ENCODE results near the gene GRAP. TPM values are rescaled to one million over a fixed set of nuclear protein-coding genes. Genes with fewer than 3 reads are reported as not detected.

The GRAP gene
- total RNA-seq, 4 donors from 2014 or later, result 3.0 to 85.0 (median 3.2) TPM

GRCh38 chr17:19015428-19015827 is 31.3 kb downstream of the GRAP start:
- Histone ChIP-seq H3K27ac (no peak overlapping the region), H3K4me1 (peaks cover 0 to 19% (median 0%) of the 10 kb centered on the region in 4 donors), H3K4me3 (no peak overlapping the region), H3K27me3 (no peaks in the 10 kb centered on the region), H3K9me3 (no peaks in the 10 kb centered on the region), H3K36me3 (no peaks in the 10 kb centered on the region)
- DNase-seq, result no peak
- TF ChIP-seq POLR2A (IDR thresholded peaks at IDR 0.05), result no peak
- no peak for TF ChIP-seq CTCF (IDR thresholded peaks at IDR 0.05)

- Histone ChIP-seq H3K4me1 (peaks cover 0 to 19% (median 0%) of the 10 kb centered on the region in 4 donors), H3K27me3 (no peaks in the 10 kb centered on the region), H3K9me3 (no peaks in the 10 kb centered on the region), H3K4me3 (no peak overlapping the region), H3K36me3 (no peaks in the 10 kb centered on the region), H3K27ac (no peak overlapping the region)
- no peak for DNase-seq
- no peak for TF ChIP-seq CTCF (IDR thresholded peaks at IDR 0.05)
- TF ChIP-seq POLR2A (IDR thresholded peaks at IDR 0.05), result no peak
These were observed 32.0 kb downstream of the GRAP start for GRCh38 chr17:19014628-19015215.

- H3K4me3 ChIP-seq, result no peak overlapping the region
- H3K27ac ChIP-seq, result no peak overlapping the region
- no peaks in the 10 kb centered on the region for H3K36me3 ChIP-seq
- no peaks in the 10 kb centered on the region for H3K9me3 ChIP-seq
- H3K4me1 ChIP-seq, result peaks cover 0 to 19% (median 0%) of the 10 kb centered on the region in 4 donors
- DNase-seq, result no peak
- no peaks in the 10 kb centered on the region for H3K27me3 ChIP-seq
- TF ChIP-seq CTCF (IDR thresholded peaks at IDR 0.05) (no peak), POLR2A (IDR thresholded peaks at IDR 0.05) (no peak)
These were observed 32.7 kb downstream of the GRAP start for GRCh38 chr17:19013806-19014627.

GRCh38 chr17:19013226-19013625 is 33.5 kb downstream of the GRAP start:
- Histone ChIP-seq H3K9me3 (no peaks in the 10 kb centered on the region), H3K27me3 (no peaks in the 10 kb centered on the region), H3K36me3 (no peaks in the 10 kb centered on the region), H3K27ac (no peak overlapping the region), H3K4me3 (no peak overlapping the region), H3K4me1 (peaks cover 0 to 19% (median 0%) of the 10 kb centered on the region in 4 donors)
- no peak for TF ChIP-seq CTCF (IDR thresholded peaks at IDR 0.05)
- TF ChIP-seq POLR2A (IDR thresholded peaks at IDR 0.05), result no peak
- no peak for DNase-seq

GRCh38 chr17:19012171-19013080 is 34.3 kb downstream of the GRAP start:
- H3K36me3 ChIP-seq, result no peaks in the 10 kb centered on the region
- no peak overlapping the region for H3K4me3 ChIP-seq
- peaks cover 0 to 19% (median 0%) of the 10 kb centered on the region in 4 donors for H3K4me1 ChIP-seq
- DNase-seq, result no peak
- H3K27ac ChIP-seq, result no peak overlapping the region
- H3K9me3 ChIP-seq, result no peaks in the 10 kb centered on the region
- no peaks in the 10 kb centered on the region for H3K27me3 ChIP-seq
- TF ChIP-seq CTCF (IDR thresholded peaks at IDR 0.05), result no peak
- no peak for TF ChIP-seq POLR2A (IDR thresholded peaks at IDR 0.05)
